DND-41 (cell line): Measurements from ENCODE around the gene RNU6-1.

Experiments
- ATAC-seq: fragments of 200-7000 bp; cut with Tn5 transposase; 3 replicates; pipeline ENCODE4 v1.9.1; 2021; ENCODE audit warnings: low read depth; ENCODE audit not compliant: insufficient read depth
- DNase-seq: peaks from one replicate; pipeline ENCODE4 v3.0.0-alpha.2; 2020
- H2AFZ ChIP-seq: 2 replicates; pipeline ENCODE4 v1.6.0; 2012; ENCODE audit warnings: low read depth, low read length
- H3K27ac ChIP-seq: 2 replicates; pipeline ENCODE4 v1.5.1; 2012; ENCODE audit warnings: low read length, inconsistent platforms
- H3K27me3 ChIP-seq: fragments of 200-600 bp; sonication (generic); 2 replicates; pipeline ENCODE4 v1.6.0; 2012; ENCODE audit warnings: low read length, mild to moderate bottlenecking, inconsistent platforms; ENCODE audit not compliant: insufficient read depth, poor library complexity
- H3K36me3 ChIP-seq: 2 replicates; pipeline ENCODE4 v1.5.1; 2012; ENCODE audit warnings: low read length, inconsistent platforms; ENCODE audit not compliant: insufficient read depth
- H3K4me1 ChIP-seq: 2 replicates; pipeline ENCODE4 v1.5.1; 2012; ENCODE audit warnings: mild to moderate bottlenecking, low read length; ENCODE audit not compliant: insufficient read depth
- H3K4me2 ChIP-seq: 2 replicates; pipeline ENCODE4 v1.6.0; 2012; ENCODE audit warnings: mild to moderate bottlenecking, moderate library complexity, low read length, inconsistent platforms; ENCODE audit not compliant: insufficient read depth
- H3K4me3 ChIP-seq, 2 experiments: fragments of 200-600 bp in 1 of 2; shearing (Covaris generic) in 1 of 2; 2 replicates each; pipeline ENCODE4 v1.5.1; 2012 to 2016; ENCODE audit warnings: inconsistent platforms in 2 of 2, low read length in 2 of 2, mild to moderate bottlenecking in 2 of 2, low read depth in 1 of 2, moderate library complexity in 1 of 2
- H3K79me2 ChIP-seq: 2 replicates; pipeline ENCODE4 v1.6.0; 2012; ENCODE audit warnings: low read length, inconsistent platforms; ENCODE audit not compliant: insufficient read depth
- H3K9ac ChIP-seq: 2 replicates; pipeline ENCODE4 v1.6.0; 2012; ENCODE audit warnings: low read depth, mild to moderate bottlenecking, inconsistent platforms, low read length, moderate library complexity
- H3K9me3 ChIP-seq: 2 replicates; pipeline ENCODE4 v1.5.1; 2012; ENCODE audit warnings: low read length, moderate library complexity, mild to moderate bottlenecking, inconsistent platforms; ENCODE audit not compliant: insufficient read depth, severe bottlenecking
- H4K20me1 ChIP-seq: 2 replicates; pipeline ENCODE4 v1.6.0; 2012; ENCODE audit warnings: low read length; ENCODE audit not compliant: insufficient read depth
- CTCF ChIP-seq: IDR thresholded peaks from 2 replicates; pipeline ENCODE4 v1.5.1; 2012; ENCODE audit warnings: borderline replicate concordance, low read length, moderate library complexity, mild to moderate bottlenecking; ENCODE audit not compliant: poor library complexity, severe bottlenecking; ENCODE audit errors: extremely low read depth
- EZH2 ChIP-seq: IDR thresholded peaks from 3 replicates; pipeline ENCODE4 v1.6.1; 2012; ENCODE audit warnings: borderline replicate concordance, low read depth, mild to moderate bottlenecking, moderate library complexity, low read length, inconsistent platforms; ENCODE audit not compliant: severe bottlenecking

The RNU6-1 gene

DNA sequence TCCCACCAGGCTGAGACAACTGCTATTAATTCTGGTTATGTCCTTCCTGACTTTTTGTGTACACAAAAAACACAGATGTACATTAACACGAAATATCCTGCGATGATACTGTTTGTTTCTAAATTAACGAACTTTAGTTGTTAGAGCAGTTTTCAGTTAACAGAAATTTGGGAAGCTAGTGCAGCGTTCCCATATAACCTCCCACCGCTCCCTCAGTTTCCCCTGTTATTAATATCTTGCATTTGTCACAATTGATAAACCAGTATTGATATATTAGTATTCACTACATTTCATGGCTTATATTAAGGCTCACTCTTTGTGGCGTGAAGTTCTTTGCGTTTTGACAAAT lies 45.3 kb upstream of the RNU6-1 start:
- Histone ChIP-seq H3K9ac (peak overlapping the region; percentile 46), H3K4me3 (peak overlapping the region in 1 of 2 experiments; percentile 43; a peak in 2 of 4 replicates), H3K4me1 (peaks cover 48% of the 10 kb centered on the region), H3K4me2 (peak overlapping the region; percentile 59), H4K20me1 (no peaks in the 10 kb centered on the region), H3K36me3 (no peaks in the 10 kb centered on the region), H2AFZ (peak overlapping the region; percentile 64), H3K79me2 (no peaks in the 10 kb centered on the region), H3K27me3 (no peaks in the 10 kb centered on the region), H3K27ac (peak overlapping the region; percentile 62), H3K9me3 (no peaks in the 10 kb centered on the region)
- TF ChIP-seq EZH2: no peak
- TF ChIP-seq CTCF: no peak
- DNase-seq (no peak), ATAC-seq (no peak)

- DNase-seq: peak; percentile 77
- Histone ChIP-seq H3K4me2 (peak overlapping the region; percentile 59), H3K9me3 (no peaks in the 10 kb centered on the region), H3K36me3 (no peaks in the 10 kb centered on the region), H3K27me3 (no peaks in the 10 kb centered on the region), H2AFZ (peak overlapping the region; percentile 64), H3K4me1 (peaks cover 48% of the 10 kb centered on the region), H3K9ac (peak overlapping the region; percentile 46), H4K20me1 (no peaks in the 10 kb centered on the region), H3K27ac (peak overlapping the region; percentile 62), H3K79me2 (no peaks in the 10 kb centered on the region), H3K4me3 (peak overlapping the region in 1 of 2 experiments; percentile 43; a peak in 2 of 4 replicates)
- TF ChIP-seq EZH2 (no peak), CTCF (no peak)
- peak; percentile 81 for ATAC-seq
Measured at GRCh38 chr15:67884514-67885174, 44.8 kb upstream of the RNU6-1 start.

- peak overlapping the region; percentile 64 for H2AFZ ChIP-seq
- TF ChIP-seq EZH2 (no peak), CTCF (no peak)
- H3K4me3 ChIP-seq: peak overlapping the region in 1 of 2 experiments; percentile 43; a peak in 1 of 4 replicates
- H4K20me1 ChIP-seq: no peaks in the 10 kb centered on the region
- DNase-seq: no peak
- H3K9me3 ChIP-seq: no peaks in the 10 kb centered on the region
- H3K27ac ChIP-seq: peak overlapping the region; percentile 62
- H3K4me1 ChIP-seq: peaks cover 48% of the 10 kb centered on the region
- no peaks in the 10 kb centered on the region for H3K27me3 ChIP-seq
- ATAC-seq: no peak
- no peaks in the 10 kb centered on the region for H3K79me2 ChIP-seq
- peak overlapping the region; percentile 59 for H3K4me2 ChIP-seq
- peak overlapping the region; percentile 46; the same call in 1 of the 2 replicates for H3K9ac ChIP-seq
- H3K36me3 ChIP-seq: no peaks in the 10 kb centered on the region
Measured at GRCh38 chr15:67884009-67884408, 44.2 kb upstream of the RNU6-1 start.
